Liver (tissue), 3 donors: ENCODE data around the gene DDX59.

Source experiments
- ATF3 ChIP-seq: IDR thresholded peaks from 2 replicates; pipeline ENCODE4 v1.6.1; 2016; ENCODE audit warnings: antibody characterized with exemption
- CTCF ChIP-seq: fragments of 150-350 bp; IDR thresholded peaks from 2 replicates; pipeline ENCODE4 v1.5.1; 2017; ENCODE audit warnings: improper control_type of control experiment, low read depth, low read length; ENCODE audit not compliant: missing input control
- EGR1 ChIP-seq, 2 donors: IDR thresholded peaks; 2 replicates each; pipeline ENCODE4 v1.6.1; 2016 to 2018; ENCODE audit warnings: antibody characterized with exemption in 2 of 2, low read depth in 2 of 2
- FOXA1 ChIP-seq: IDR thresholded peaks from 2 replicates; pipeline ENCODE4 v1.6.1; 2016; ENCODE audit warnings: antibody characterized with exemption
- RAD21 ChIP-seq, 2 donors: IDR thresholded peaks; 2 replicates each; pipeline ENCODE4 v1.6.1; 2016; ENCODE audit warnings: antibody characterized with exemption in 2 of 2, mild to moderate bottlenecking in 2 of 2
- REST ChIP-seq: IDR thresholded peaks from 2 replicates; pipeline ENCODE4 v1.6.1; 2016; ENCODE audit warnings: antibody characterized with exemption, mild to moderate bottlenecking
- RXRA ChIP-seq, 2 donors: IDR thresholded peaks; 2 replicates each; pipeline ENCODE4 v1.6.1; 2017 to 2018; ENCODE audit warnings: antibody characterized with exemption in 2 of 2, mild to moderate bottlenecking in 1 of 2
- SP1 ChIP-seq: IDR thresholded peaks from 2 replicates; pipeline ENCODE4 v1.6.1; 2018; ENCODE audit warnings: antibody characterized with exemption, mild to moderate bottlenecking
- TAF1 ChIP-seq: conservative IDR thresholded peaks from 2 replicates; pipeline ENCODE4 v1.6.1; 2016; ENCODE audit warnings: antibody characterized with exemption, mild to moderate bottlenecking
- YY1 ChIP-seq: IDR thresholded peaks from 2 replicates; pipeline ENCODE4 v1.6.1; 2016; ENCODE audit warnings: antibody characterized with exemption, mild to moderate bottlenecking
- ZBTB33 ChIP-seq: IDR thresholded peaks from 2 replicates; pipeline ENCODE4 v1.6.1; 2016; ENCODE audit warnings: antibody characterized with exemption
- donor health status: healthy.
- donor health status: healthy.

- no peak for TF ChIP-seq CTCF
- TF ChIP-seq RAD21 (IDR thresholded peaks at IDR 0.05): no peak
- TF ChIP-seq ATF3: no peak
- no peak for TF ChIP-seq YY1
- no peak for TF ChIP-seq FOXA1
- TF ChIP-seq SP1: no peak
- TF ChIP-seq TAF1: no peak
- no peak for TF ChIP-seq ZBTB33
- TF ChIP-seq REST: no peak
- no peak for TF ChIP-seq EGR1 (IDR thresholded peaks at IDR 0.05; ENCODE audit: low read depth in 2 of 2)
- TF ChIP-seq RXRA (IDR thresholded peaks at IDR 0.05): no peak
Measured at GRCh38 chr1:200704986-200705500, 35.3 kb upstream of the DDX59 start.
